ENCODE data around the gene ATP8B1.

DNA sequence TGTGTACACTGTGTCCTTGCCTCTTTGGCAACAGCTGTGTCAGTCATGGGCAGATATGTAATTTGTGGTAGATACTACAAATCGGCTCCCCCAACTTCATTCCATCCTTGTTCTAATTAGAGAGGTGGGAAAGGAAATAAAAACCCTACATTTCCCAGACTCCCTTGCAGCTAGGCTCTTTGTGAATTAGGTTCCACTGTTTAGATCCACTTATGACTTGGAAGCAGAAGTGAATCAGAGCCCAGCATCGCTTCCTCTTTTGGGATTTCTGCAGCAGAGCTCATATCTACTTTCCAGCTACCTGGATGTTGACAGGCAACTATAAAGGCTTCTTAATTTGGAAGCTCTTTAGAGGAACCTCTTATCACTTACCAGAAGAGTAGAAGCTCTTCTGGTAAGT lies 147.4 kb downstream of the ATP8B1 start:
- TF ChIP-seq POLR2A (IDR thresholded peaks at IDR 0.05) = no peak
- TF ChIP-seq, protein P1, sequence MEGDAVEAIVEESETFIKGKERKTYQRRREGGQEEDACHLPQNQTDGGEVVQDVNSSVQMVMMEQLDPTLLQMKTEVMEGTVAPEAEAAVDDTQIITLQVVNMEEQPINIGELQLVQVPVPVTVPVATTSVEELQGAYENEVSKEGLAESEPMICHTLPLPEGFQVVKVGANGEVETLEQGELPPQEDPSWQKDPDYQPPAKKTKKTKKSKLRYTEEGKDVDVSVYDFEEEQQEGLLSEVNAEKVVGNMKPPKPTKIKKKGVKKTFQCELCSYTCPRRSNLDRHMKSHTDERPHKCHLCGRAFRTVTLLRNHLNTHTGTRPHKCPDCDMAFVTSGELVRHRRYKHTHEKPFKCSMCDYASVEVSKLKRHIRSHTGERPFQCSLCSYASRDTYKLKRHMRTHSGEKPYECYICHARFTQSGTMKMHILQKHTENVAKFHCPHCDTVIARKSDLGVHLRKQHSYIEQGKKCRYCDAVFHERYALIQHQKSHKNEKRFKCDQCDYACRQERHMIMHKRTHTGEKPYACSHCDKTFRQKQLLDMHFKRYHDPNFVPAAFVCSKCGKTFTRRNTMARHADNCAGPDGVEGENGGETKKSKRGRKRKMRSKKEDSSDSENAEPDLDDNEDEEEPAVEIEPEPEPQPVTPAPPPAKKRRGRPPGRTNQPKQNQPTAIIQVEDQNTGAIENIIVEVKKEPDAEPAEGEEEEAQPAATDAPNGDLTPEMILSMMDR (IDR thresholded peaks at IDR 0.05) = no peak
- no peak for TF ChIP-seq POLR2AphosphoS5 (IDR thresholded peaks at IDR 0.05)
